ENCODE data around the gene FAM20C. TPM values are rescaled to one million over a fixed set of nuclear protein-coding genes. Genes with fewer than 3 reads are reported as not detected.

FAM20C gene
- total RNA-seq, 1 experiment from 2014 or later: 62.4 TPM

DNA sequence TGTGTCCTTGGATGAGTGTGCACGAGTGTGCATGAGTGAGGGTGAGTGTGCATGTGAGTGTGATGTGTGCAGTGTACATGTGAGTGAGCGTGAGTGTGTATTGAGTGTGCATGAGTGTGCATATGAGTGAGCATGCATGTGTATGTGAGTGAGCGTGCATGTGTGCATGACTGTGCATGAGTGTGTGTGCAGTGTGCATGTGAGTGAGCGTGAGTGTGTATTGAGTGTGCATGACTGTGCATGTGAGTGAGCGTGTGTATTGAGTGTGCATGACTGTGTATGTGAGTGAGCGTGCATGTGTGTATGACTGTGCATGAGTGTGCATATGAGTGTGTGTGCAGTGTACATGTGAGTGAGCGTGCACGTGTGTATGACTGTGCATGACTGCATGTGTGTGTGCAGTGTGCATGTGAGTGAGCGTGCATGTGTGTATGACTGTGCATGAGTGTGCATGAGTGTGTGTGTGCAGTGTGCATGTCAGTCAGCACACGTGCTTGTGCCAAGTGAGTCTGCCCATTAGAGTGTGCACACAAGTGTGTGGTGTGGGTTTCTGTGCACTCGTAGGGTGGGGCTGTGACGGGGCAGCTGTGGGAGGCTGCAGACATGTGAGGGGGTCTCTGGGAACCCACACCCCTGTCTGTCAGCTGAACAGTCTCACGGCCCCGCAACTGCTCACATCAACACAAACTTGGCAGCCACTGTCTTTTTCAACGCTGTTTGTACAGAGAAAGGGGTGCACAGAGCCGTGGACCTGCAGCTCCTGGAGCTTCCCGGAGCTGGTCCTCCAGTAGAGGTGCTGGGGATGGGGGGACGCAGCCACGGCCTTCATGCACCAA lies 112.4 kb downstream of the FAM20C start:
- in situ Hi-C loops (cut with HindIII; ENCODE audit: low pct_unique_long_range_greater_than_20kb, low sequenced_read_pairs) (no loop called here), intact Hi-C loops (cut with micrococcal nuclease; ENCODE audit: unreplicated experiment) (no loop called here)
- ChIA-PET POLR2A (no interaction called here), CTCF (no interaction called here)
- TF ChIP-seq TCF7L2 (IDR thresholded peaks at IDR 0.05; ENCODE audit: low read depth, low read length) (no peak), SIN3A (IDR thresholded peaks at IDR 0.05; ENCODE audit: borderline replicate concordance, insufficient read depth, low read depth, low read length) (no peak), POLR2AphosphoS5 (IDR thresholded peaks at IDR 0.05; ENCODE audit: low read depth, low read length) (no peak)
- TF ChIP-seq, protein P1, sequence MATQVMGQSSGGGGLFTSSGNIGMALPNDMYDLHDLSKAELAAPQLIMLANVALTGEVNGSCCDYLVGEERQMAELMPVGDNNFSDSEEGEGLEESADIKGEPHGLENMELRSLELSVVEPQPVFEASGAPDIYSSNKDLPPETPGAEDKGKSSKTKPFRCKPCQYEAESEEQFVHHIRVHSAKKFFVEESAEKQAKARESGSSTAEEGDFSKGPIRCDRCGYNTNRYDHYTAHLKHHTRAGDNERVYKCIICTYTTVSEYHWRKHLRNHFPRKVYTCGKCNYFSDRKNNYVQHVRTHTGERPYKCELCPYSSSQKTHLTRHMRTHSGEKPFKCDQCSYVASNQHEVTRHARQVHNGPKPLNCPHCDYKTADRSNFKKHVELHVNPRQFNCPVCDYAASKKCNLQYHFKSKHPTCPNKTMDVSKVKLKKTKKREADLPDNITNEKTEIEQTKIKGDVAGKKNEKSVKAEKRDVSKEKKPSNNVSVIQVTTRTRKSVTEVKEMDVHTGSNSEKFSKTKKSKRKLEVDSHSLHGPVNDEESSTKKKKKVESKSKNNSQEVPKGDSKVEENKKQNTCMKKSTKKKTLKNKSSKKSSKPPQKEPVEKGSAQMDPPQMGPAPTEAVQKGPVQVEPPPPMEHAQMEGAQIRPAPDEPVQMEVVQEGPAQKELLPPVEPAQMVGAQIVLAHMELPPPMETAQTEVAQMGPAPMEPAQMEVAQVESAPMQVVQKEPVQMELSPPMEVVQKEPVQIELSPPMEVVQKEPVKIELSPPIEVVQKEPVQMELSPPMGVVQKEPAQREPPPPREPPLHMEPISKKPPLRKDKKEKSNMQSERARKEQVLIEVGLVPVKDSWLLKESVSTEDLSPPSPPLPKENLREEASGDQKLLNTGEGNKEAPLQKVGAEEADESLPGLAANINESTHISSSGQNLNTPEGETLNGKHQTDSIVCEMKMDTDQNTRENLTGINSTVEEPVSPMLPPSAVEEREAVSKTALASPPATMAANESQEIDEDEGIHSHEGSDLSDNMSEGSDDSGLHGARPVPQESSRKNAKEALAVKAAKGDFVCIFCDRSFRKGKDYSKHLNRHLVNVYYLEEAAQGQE (IDR thresholded peaks at IDR 0.05; ENCODE audit: insufficient read depth in 1 of 2, low read depth in 2 of 2, low read length in 1 of 2): no peak
- TF ChIP-seq, protein P2, sequence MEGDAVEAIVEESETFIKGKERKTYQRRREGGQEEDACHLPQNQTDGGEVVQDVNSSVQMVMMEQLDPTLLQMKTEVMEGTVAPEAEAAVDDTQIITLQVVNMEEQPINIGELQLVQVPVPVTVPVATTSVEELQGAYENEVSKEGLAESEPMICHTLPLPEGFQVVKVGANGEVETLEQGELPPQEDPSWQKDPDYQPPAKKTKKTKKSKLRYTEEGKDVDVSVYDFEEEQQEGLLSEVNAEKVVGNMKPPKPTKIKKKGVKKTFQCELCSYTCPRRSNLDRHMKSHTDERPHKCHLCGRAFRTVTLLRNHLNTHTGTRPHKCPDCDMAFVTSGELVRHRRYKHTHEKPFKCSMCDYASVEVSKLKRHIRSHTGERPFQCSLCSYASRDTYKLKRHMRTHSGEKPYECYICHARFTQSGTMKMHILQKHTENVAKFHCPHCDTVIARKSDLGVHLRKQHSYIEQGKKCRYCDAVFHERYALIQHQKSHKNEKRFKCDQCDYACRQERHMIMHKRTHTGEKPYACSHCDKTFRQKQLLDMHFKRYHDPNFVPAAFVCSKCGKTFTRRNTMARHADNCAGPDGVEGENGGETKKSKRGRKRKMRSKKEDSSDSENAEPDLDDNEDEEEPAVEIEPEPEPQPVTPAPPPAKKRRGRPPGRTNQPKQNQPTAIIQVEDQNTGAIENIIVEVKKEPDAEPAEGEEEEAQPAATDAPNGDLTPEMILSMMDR (IDR thresholded peaks at IDR 0.05): no peak
- no TSS peak for BruUV-seq (replicated peaks)
- Histone ChIP-seq H3K4me3 (ENCODE audit: low read depth in 2 of 2, low read length in 2 of 2) (no peak overlapping the region), H3K4me1 (ENCODE audit: control insufficient read depth, insufficient read depth, low read length) (no peaks in the 10 kb centered on the region), H3K9me3 (ENCODE audit: control insufficient read depth, insufficient read depth, low read depth, low read length) (0 out of 2 replicates have a peak, but pooled peaks cover 2% of the 10 kb centered on the region), H3K27ac (ENCODE audit: low read length) (no peak overlapping the region), H3K36me3 (ENCODE audit: control insufficient read depth, insufficient read depth, low read length) (no peaks in the 10 kb centered on the region), H3K27me3 (ENCODE audit: control insufficient read depth, insufficient read depth, low read length) (no peaks in the 10 kb centered on the region)
- ATAC-seq (peak; percentile 32), DNase-seq (ENCODE audit: low read depth, low spot score) (no peak)

DNA sequence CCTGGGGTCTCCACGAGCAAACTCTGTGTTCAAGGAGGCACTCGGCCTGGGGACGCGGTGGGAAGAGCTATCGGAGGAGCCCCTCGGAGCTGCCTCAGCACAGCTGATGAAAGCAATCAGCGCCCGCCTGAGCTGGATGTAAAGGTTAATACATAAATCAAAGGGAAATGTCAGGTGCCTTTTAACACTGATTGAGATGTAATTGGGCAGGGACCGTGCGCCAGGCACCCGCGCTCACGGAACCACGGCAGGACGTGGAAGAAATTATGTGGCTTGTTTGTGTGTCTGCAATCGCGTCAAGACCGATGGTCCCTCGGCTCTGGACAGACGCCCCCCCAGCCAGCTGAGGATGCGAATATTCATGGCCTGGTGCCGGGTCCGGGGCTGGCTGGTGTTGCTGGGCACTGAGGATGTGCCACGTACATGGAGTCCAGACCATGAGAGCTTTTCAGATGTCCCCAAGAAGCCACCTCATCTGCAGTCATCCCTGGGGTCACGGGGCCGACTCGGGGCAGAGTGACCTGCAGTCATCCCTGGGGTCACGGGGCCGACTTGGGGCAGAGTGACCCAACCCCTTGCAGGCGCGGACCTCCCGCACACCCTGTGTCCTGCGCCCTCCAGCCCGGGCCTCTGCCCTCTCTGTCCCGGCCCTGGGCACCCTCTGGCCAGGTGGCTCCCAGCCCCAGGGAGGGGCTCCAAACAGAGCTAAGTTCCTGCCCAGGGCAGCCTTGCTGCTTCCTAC lies 113.2 kb downstream of the FAM20C start:
- H3K4me3 ChIP-seq (ENCODE audit: low read depth in 2 of 2, low read length in 2 of 2): no peak overlapping the region
- H3K9me3 ChIP-seq (ENCODE audit: control insufficient read depth, insufficient read depth, low read depth, low read length): 0 out of 2 replicates have a peak, but pooled peaks cover 2% of the 10 kb centered on the region
- H3K27ac ChIP-seq (ENCODE audit: low read length): no peak overlapping the region
- no peak for DNase-seq (ENCODE audit: low read depth, low spot score)
- intact Hi-C loops (cut with micrococcal nuclease; ENCODE audit: unreplicated experiment) (no loop called here), in situ Hi-C loops (cut with HindIII; ENCODE audit: low pct_unique_long_range_greater_than_20kb, low sequenced_read_pairs) (no loop called here)
- ATAC-seq: 0 out of 2 replicates have a peak, but pooled peaks have one; percentile 7
- H3K27me3 ChIP-seq (ENCODE audit: control insufficient read depth, insufficient read depth, low read length): no peaks in the 10 kb centered on the region
- BruUV-seq (replicated peaks): no TSS peak
- no peak for TF ChIP-seq POLR2AphosphoS5 (IDR thresholded peaks at IDR 0.05; ENCODE audit: low read depth, low read length)
- TF ChIP-seq, protein P2 (IDR thresholded peaks at IDR 0.05): no peak
- no peak for TF ChIP-seq TCF7L2 (IDR thresholded peaks at IDR 0.05; ENCODE audit: low read depth, low read length)
- no peak for TF ChIP-seq SIN3A (IDR thresholded peaks at IDR 0.05; ENCODE audit: borderline replicate concordance, insufficient read depth, low read depth, low read length)
- TF ChIP-seq, protein P1 (IDR thresholded peaks at IDR 0.05; ENCODE audit: insufficient read depth in 1 of 2, low read depth in 2 of 2, low read length in 1 of 2): no peak
- ChIA-PET CTCF (no interaction called here), POLR2A (no interaction called here)
- H3K36me3 ChIP-seq (ENCODE audit: control insufficient read depth, insufficient read depth, low read length): no peaks in the 10 kb centered on the region
- H3K4me1 ChIP-seq (ENCODE audit: control insufficient read depth, insufficient read depth, low read length): no peaks in the 10 kb centered on the region

Data from Panc1 (cell line).